A673 (cell line): Measurements from ENCODE around the gene CCDC30. TPM values are rescaled to one million over a fixed set of nuclear protein-coding genes. Genes with fewer than 3 reads are reported as not detected.

Experiments used
- BruUV-seq: library from RNA; stranded (reverse); fragments of 400-500 nt; replicated peaks from 2 replicates; lab custom pipeline; 2021; lab: Mats Ljungman, UMichigan
- CTCF ChIA-PET: fragments of 300-600 bp; sonication (Branson Sonifier 250); formaldehyde crosslinking; loops from one replicate; lab custom pipeline; 2022; ENCODE audit warnings: antibody characterized with exemption; lab: Charles Lee
- POLR2A ChIA-PET: fragments of 300-600 bp; sonication (Branson Sonifier 250); formaldehyde crosslinking; loops from one replicate; lab custom pipeline; 2022; ENCODE audit warnings: antibody characterized with exemption; ENCODE audit not compliant: low non-redundant PET; lab: Charles Lee
- DNase-seq: peaks from one replicate; pipeline ENCODE4 v3.0.0-alpha.2; 2015; ENCODE audit warnings: low spot score
- H3K27ac ChIP-seq: fragments of 200-600 bp; sonication (generic); 2 replicates; pipeline ENCODE4 v1.5.1; 2016; ENCODE audit warnings: mixed run types, low read depth, mild to moderate bottlenecking, mixed read lengths, antibody characterized with exemption, low read length; ENCODE audit not compliant: poor library complexity, severe bottlenecking
- H3K27me3 ChIP-seq: fragments of 200-600 bp; sonication (generic); replicated peaks from 2 replicates; pipeline ENCODE4 v1.6.1; 2017; ENCODE audit warnings: mixed run types, low read depth, mild to moderate bottlenecking, mixed read lengths, antibody characterized with exemption, low read length; ENCODE audit not compliant: insufficient read depth, poor library complexity
- H3K36me3 ChIP-seq: fragments of 200-600 bp; sonication (generic); 2 replicates; pipeline ENCODE4 v1.6.1; 2016; ENCODE audit warnings: mixed run types, mild to moderate bottlenecking, mixed read lengths, antibody characterized with exemption, low read length; ENCODE audit not compliant: insufficient read depth, poor library complexity, severe bottlenecking
- H3K4me1 ChIP-seq: fragments of 200-600 bp; sonication (generic); 2 replicates; pipeline ENCODE4 v1.6.1; 2017; ENCODE audit warnings: mixed run types, mild to moderate bottlenecking, mixed read lengths, antibody characterized with exemption, low read length; ENCODE audit not compliant: insufficient read depth, poor library complexity, severe bottlenecking
- H3K4me3 ChIP-seq: fragments of 200-600 bp; sonication (generic); 2 replicates; pipeline ENCODE4 v1.5.1; 2016; ENCODE audit warnings: low read depth, mixed run types, mild to moderate bottlenecking, mixed read lengths, low read length; ENCODE audit not compliant: poor library complexity, severe bottlenecking
- H3K9me3 ChIP-seq: fragments of 200-600 bp; sonication (generic); 2 replicates; pipeline ENCODE4 v1.6.1; 2016; ENCODE audit warnings: mixed run types, low read depth, mild to moderate bottlenecking, mixed read lengths, antibody characterized with exemption, low read length; ENCODE audit not compliant: poor library complexity, severe bottlenecking
- EZH2 ChIP-seq: fragments of 200-600 bp; sonication (generic); IDR thresholded peaks from 2 replicates; pipeline ENCODE4 v1.6.1; 2017; ENCODE audit warnings: borderline replicate concordance, low read depth, mild to moderate bottlenecking, mixed read lengths, antibody characterized with exemption, low read length; ENCODE audit not compliant: poor library complexity, severe bottlenecking
- intact Hi-C: fragments of 100-400 bp; cut with micrococcal nuclease; formaldehyde crosslinking; loops from one replicate; pipeline ENCODE4 v1.10.0; 2022; ENCODE audit not compliant: unreplicated experiment
- total RNA-seq: library from RNA; stranded (reverse); gene quantifications from 2 replicates; pipeline ENCODE4 v1.2.3, GENCODE V29; 2021
- TF ChIP-seq, protein P1 (sequence below): fragments of 300-800, 200-600 bp; sonication (generic); conservative IDR thresholded peaks from 2 replicates; pipeline ENCODE4 v1.5.1; 2017; ENCODE audit warnings: low read depth, mild to moderate bottlenecking, antibody characterized with exemption, low read length, moderate library complexity, mixed read lengths

CCDC30 gene
- total RNA-seq, 1 experiment from 2014 or later = 4.8 TPM

DNA sequence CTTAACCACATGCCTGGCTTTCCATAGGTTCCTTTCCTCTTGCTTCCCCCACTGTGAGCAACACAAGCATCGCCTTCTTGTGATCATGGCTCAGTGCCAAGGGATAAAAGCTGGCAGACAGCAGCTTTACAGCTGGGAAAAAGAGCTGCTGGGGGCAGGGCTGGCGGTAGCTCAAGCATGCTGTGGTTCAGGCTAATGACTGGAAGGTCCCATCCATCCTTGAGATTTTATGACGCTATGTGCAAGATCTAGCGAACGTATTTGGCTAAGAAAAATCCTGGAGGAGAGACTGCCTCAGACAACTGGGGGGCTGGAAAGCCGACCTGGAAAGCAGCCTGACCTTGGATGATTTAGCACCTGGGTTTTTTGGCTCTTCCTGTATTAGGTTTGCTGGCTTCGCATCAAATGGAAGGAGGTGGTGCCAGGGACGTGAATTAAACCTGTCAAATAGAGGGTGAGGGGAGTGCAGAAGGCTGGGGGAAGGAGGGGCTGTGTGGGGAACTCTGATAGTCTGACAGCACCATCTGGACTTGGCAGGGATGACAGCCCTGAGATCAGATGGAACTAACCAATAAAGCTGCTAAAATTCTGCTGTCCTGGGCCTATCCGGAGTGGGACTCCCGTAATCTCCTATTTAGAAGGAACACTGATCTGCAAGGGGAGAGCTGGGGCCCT is 42.0 kb upstream of the CCDC30 start:
- no TSS peak for BruUV-seq
- Histone ChIP-seq H3K4me3 (no peak overlapping the region), H3K36me3 (no peaks in the 10 kb centered on the region), H3K4me1 (peaks cover 10% of the 10 kb centered on the region), H3K27me3 (no peaks in the 10 kb centered on the region), H3K27ac (no peak overlapping the region), H3K9me3 (no peaks in the 10 kb centered on the region)
- DNase-seq = peak; percentile 83
- POLR2A ChIA-PET = no interaction called here
- TF ChIP-seq, protein P1, sequence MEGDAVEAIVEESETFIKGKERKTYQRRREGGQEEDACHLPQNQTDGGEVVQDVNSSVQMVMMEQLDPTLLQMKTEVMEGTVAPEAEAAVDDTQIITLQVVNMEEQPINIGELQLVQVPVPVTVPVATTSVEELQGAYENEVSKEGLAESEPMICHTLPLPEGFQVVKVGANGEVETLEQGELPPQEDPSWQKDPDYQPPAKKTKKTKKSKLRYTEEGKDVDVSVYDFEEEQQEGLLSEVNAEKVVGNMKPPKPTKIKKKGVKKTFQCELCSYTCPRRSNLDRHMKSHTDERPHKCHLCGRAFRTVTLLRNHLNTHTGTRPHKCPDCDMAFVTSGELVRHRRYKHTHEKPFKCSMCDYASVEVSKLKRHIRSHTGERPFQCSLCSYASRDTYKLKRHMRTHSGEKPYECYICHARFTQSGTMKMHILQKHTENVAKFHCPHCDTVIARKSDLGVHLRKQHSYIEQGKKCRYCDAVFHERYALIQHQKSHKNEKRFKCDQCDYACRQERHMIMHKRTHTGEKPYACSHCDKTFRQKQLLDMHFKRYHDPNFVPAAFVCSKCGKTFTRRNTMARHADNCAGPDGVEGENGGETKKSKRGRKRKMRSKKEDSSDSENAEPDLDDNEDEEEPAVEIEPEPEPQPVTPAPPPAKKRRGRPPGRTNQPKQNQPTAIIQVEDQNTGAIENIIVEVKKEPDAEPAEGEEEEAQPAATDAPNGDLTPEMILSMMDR = no peak
- TF ChIP-seq EZH2 = no peak
- CTCF ChIA-PET = interaction anchor here (0.6 kb wide), 1 partner anchor 74 kb away, joined by 11 read pairs; no protein-coding TSS in a partner anchor
- intact Hi-C loops = no loop called here

DNA sequence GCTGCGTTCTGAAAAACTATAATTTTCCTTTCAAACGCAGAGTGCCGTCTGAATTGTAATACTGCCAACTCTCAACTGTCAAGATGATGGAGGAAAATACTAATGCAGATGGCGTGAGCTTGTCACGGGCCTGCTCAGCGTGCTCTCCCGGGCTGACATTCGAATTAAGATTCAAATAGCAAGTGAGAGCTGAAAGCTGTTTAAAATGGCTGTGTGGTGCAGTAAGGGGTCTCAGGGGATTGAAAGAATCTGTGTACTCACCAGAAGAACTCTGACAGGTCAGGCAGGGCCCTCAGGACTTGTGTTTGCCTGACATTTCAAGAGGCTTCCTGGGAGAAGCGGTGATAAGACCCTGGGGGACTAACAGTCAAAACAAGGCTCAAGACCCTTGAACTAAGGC is 40.3 kb upstream of the CCDC30 start:
- Histone ChIP-seq H3K27me3 (no peaks in the 10 kb centered on the region), H3K9me3 (no peaks in the 10 kb centered on the region), H3K36me3 (no peaks in the 10 kb centered on the region), H3K4me1 (peaks cover 10% of the 10 kb centered on the region), H3K27ac (no peak overlapping the region), H3K4me3 (no peak overlapping the region)
- intact Hi-C loops = no loop called here
- POLR2A ChIA-PET = no interaction called here
- TF ChIP-seq, protein P1 = no peak
- no peak for TF ChIP-seq EZH2
- no peak for DNase-seq
- no TSS peak for BruUV-seq
- CTCF ChIA-PET = no interaction called here

DNA sequence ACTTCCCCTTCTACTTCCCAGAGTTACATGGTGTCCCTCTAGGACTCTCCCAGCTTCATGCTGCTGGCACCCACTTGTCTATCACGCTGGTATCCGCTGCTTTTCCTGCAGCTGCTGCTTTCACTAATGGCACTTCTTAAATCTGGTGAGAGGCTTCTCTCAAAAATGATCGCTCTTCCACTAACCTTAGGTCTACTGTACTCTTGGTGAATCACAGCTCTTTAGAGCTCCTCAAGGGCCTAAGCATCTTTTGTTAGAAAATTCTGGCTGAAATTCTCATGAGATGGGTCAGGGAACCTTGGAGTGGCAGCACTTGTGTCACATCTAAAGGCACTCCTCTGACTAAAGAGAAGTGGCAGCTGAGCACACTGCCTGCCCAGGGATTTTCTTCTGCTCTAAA is 39.4 kb upstream of the CCDC30 start:
- TF ChIP-seq, protein P1 = no peak
- TF ChIP-seq EZH2 = no peak
- H3K9me3 ChIP-seq = no peaks in the 10 kb centered on the region
- H3K4me3 ChIP-seq = no peak overlapping the region
- H3K27me3 ChIP-seq = no peaks in the 10 kb centered on the region
- BruUV-seq = no TSS peak
- no peaks in the 10 kb centered on the region for H3K36me3 ChIP-seq
- peaks cover 10% of the 10 kb centered on the region for H3K4me1 ChIP-seq
- intact Hi-C loops = no loop called here
- H3K27ac ChIP-seq = no peak overlapping the region
- DNase-seq = no peak
- ChIA-PET POLR2A (no interaction called here), CTCF (no interaction called here)
